Left ventricle myocardium inferior (tissue), 1 donor: Measurements from ENCODE around the gene FES. TPM values are rescaled to one million over a fixed set of nuclear protein-coding genes. Genes with fewer than 3 reads are reported as not detected.
"Not testable (repeated sequence)": the region's sequence is repeated elsewhere in the genome, so short reads cannot be mapped to it uniquely, and the experiment has no call there.

Source experiments
- DNase-seq: peaks from one replicate; pipeline ENCODE4 v3.0.0-alpha.2; 2020
- H3K27ac ChIP-seq: fragments of 200-600 bp; replicated peaks from 2 replicates; pipeline ENCODE4 v1.8.0; 2021
- H3K27me3 ChIP-seq: fragments of 200-600 bp; 2 replicates; pipeline ENCODE4 v1.8.0; 2021; ENCODE audit warnings: low read depth
- H3K36me3 ChIP-seq: fragments of 200-600 bp; 2 replicates; pipeline ENCODE4 v1.8.0; 2021
- H3K4me1 ChIP-seq: fragments of 200-600 bp; 2 replicates; pipeline ENCODE4 v1.8.0; 2021
- H3K4me3 ChIP-seq: fragments of 200-600 bp; 2 replicates; pipeline ENCODE4 v1.8.0; 2021; ENCODE audit warnings: mild to moderate bottlenecking, moderate library complexity
- H3K9me3 ChIP-seq: fragments of 200-600 bp; replicated peaks from 2 replicates; pipeline ENCODE4 v1.8.0; 2021
- CTCF ChIP-seq: fragments of 200-600 bp; IDR thresholded peaks from 2 replicates; pipeline ENCODE4 v1.8.0; 2021; ENCODE audit warnings: antibody characterized with exemption, mild to moderate bottlenecking, borderline replicate concordance
- intact Hi-C: fragments of 100-400 bp; cut with micrococcal nuclease; formaldehyde crosslinking; loops from one replicate; pipeline ENCODE4 v1.11.0; 2022
- total RNA-seq: library from RNA; stranded (reverse); fragmentation: NEBNext Ultra II Directional; extraction: Animal tissue kit (Norgen Biotek cat#: 25700); gene quantifications from one replicate; pipeline ENCODE4 v1.2.1, GENCODE V29; 2021
- donor health status: DM: no; HTN: yes; CAD: no; lungs with severe emphysema.

FES gene
- total RNA-seq, 1 donor from 2014 or later: 11.9 TPM

GRCh38 chr15:90891346-90891949 is 7.1 kb downstream of the FES start:
- no peak overlapping the region for H3K27ac ChIP-seq
- no peak for TF ChIP-seq CTCF

GRCh38 chr15:90892023-90892422 is 7.7 kb downstream of the FES start:
- H3K9me3 ChIP-seq: no peaks in the 10 kb centered on the region
- H3K36me3 ChIP-seq: peaks cover 87% of the 10 kb centered on the region
- intact Hi-C loops: no loop called here
- TF ChIP-seq CTCF: no peak
- DNase-seq: no peak
- peaks cover 15% of the 10 kb centered on the region for H3K4me1 ChIP-seq
- no peak overlapping the region for H3K27ac ChIP-seq
- H3K27me3 ChIP-seq: no peaks in the 10 kb centered on the region
- H3K4me3 ChIP-seq: no peak overlapping the region

More at GRCh38 chr15:90891346-90891949, 7.1 kb downstream of the FES start:
- intact Hi-C loops: no loop called here
- no peak overlapping the region for H3K4me3 ChIP-seq
- no peaks in the 10 kb centered on the region for H3K9me3 ChIP-seq
- DNase-seq: no peak
- H3K36me3 ChIP-seq: peaks cover 89% of the 10 kb centered on the region
- no peaks in the 10 kb centered on the region for H3K27me3 ChIP-seq
- peaks cover 21% of the 10 kb centered on the region for H3K4me1 ChIP-seq

- H3K27ac ChIP-seq: no peak overlapping the region
- intact Hi-C loops: no loop called here
- peaks cover 9% of the 10 kb centered on the region for H3K4me1 ChIP-seq
- H3K27me3 ChIP-seq: no peaks in the 10 kb centered on the region
- H3K36me3 ChIP-seq: peaks cover 81% of the 10 kb centered on the region
- TF ChIP-seq CTCF: no peak
- H3K4me3 ChIP-seq: no peak overlapping the region
- no peak for DNase-seq
- H3K9me3 ChIP-seq: no peaks in the 10 kb centered on the region
These were observed 8.3 kb downstream of the FES start for GRCh38 chr15:90892498-90893174.

GRCh38 chr15:90893175-90894090 is 9.1 kb downstream of the FES start:
- Histone ChIP-seq H3K27ac (no peak overlapping the region), H3K4me1 (peaks cover 5% of the 10 kb centered on the region), H3K27me3 (no peaks in the 10 kb centered on the region), H3K36me3 (peaks cover 78% of the 10 kb centered on the region), H3K4me3 (no peak overlapping the region), H3K9me3 (no peaks in the 10 kb centered on the region)
- no peak for TF ChIP-seq CTCF
- DNase-seq: no peak
- intact Hi-C loops: no loop called here

GRCh38 chr15:90895571-90896117 is 11.3 kb downstream of the FES start:
- H3K9me3 ChIP-seq: no peaks in the 10 kb centered on the region
- no peak for DNase-seq
- no peak for TF ChIP-seq CTCF
- H3K27me3 ChIP-seq: no peaks in the 10 kb centered on the region
- intact Hi-C loops: no loop called here
- no peak overlapping the region for H3K27ac ChIP-seq
- peaks cover 60% of the 10 kb centered on the region for H3K36me3 ChIP-seq
- H3K4me1 ChIP-seq: peaks cover 5% of the 10 kb centered on the region
- no peak overlapping the region for H3K4me3 ChIP-seq

- H3K9me3 ChIP-seq, H3K4me3 ChIP-seq, DNase-seq, H3K27me3 ChIP-seq, intact Hi-C loops, H3K27ac ChIP-seq: not testable (repeated sequence)
- peaks cover 45% of the 10 kb centered on the region for H3K36me3 ChIP-seq
- H3K4me1 ChIP-seq: peaks cover 16% of the 10 kb centered on the region
These were observed 12.9 kb downstream of the FES start for GRCh38 chr15:90897131-90897655.
